Kidney tubule cell (primary cell): ENCODE results near the gene RNASEH2B.
A peak's percentile ranks its signal among the peaks of the same experiment; 100 is the strongest.

Source experiments
- DNase-seq: peaks from one replicate; pipeline ENCODE4 v3.0.0-alpha.2; 2018; ENCODE audit warnings: low spot score

The RNASEH2B gene

DNA sequence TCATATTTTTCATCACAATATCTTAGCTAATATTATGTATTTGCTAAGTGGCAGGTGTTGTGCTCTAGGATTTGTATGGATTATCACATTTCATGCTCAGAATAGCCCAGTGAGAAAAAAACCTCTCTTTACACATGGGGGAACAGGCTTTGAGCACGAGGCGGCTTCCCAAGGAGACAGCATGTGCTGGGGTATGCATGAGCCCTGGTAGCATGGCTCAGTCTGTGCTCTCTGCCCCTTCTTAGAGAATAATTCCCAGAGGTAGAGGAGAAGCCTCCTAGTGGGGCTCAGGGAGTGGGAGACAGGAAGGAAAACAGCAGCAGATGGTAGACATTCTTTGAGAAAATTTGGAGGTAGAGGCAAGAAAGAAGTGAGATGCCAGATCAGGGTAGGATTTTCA, 31.6 kb downstream of the RNASEH2B start:
- no peak for DNase-seq

GRCh38 chr13:50942630-50943311, 33.2 kb downstream of the RNASEH2B start:
- DNase-seq: no peak

- DNase-seq: no peak
Measured at GRCh38 chr13:50945669-50946068, 36.1 kb downstream of the RNASEH2B start.

GRCh38 chr13:50948601-50949000, 39.0 kb downstream of the RNASEH2B start:
- DNase-seq: no peak

GRCh38 chr13:50950849-50951248, 41.3 kb downstream of the RNASEH2B start:
- DNase-seq: no peak

GRCh38 chr13:50951366-50951765, 41.8 kb downstream of the RNASEH2B start:
- no peak for DNase-seq

GRCh38 chr13:50955241-50955640, 45.6 kb downstream of the RNASEH2B start:
- DNase-seq: no peak

DNA sequence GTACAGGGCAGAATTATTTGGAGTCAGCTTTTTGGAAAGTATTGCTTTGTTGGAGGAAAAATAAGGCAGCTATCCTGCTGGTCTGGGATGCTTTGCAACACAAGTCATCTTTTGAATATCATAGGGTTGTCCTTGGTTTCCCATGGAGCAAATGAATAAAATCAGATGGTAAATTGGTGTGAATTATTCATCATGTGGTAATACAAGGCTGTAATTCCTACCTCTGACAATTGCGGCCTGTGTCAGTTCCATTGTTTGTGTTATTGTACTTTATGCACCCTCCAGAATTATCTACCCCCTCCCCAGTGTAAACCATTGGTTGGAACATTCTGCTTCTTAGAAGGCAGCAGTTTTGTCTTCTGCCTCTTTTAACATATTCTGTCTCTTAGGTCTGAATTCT, 46.2 kb downstream of the RNASEH2B start:
- no peak for DNase-seq

DNA sequence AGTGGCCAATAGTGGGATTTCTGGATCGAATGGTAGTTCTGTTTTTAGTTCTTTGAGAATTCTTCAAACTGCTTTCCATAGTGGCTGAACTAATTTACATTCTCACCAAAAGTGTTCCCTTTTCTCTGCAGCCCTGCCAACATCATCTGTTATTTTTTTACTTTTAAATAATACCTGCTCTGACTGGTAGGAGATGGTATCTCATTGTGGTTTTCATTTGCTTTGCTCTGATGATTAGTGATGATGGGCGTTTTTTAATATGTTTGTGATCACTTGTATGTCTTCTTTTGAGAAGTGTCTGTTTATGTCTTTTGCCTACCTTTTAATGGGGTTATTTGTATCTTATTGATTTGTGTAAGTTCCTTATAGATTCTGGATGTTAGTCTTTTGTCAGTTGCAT, 48.0 kb downstream of the RNASEH2B start:
- DNase-seq: no peak

DNA sequence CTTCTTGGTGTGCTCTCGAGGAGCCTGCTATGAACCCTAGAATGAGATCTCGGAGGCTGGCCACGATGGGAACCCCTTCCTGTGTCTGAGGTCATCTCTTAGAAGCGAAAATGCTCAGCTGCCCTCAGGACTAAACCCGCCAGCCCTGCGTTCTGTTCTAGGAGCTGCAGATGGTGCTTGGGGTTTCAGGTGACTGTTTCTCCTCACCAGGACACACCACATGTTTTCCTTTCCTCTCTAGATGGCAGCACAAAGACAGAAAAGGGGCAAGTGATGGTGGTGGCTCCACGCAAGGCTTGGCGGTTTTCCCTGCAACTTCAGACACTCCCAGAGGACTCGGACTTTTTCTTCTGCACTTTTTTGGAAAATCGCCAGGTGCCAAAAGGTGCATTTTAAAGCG, 60.1 kb downstream of the RNASEH2B start:
- peak; percentile 12 for DNase-seq

DNA sequence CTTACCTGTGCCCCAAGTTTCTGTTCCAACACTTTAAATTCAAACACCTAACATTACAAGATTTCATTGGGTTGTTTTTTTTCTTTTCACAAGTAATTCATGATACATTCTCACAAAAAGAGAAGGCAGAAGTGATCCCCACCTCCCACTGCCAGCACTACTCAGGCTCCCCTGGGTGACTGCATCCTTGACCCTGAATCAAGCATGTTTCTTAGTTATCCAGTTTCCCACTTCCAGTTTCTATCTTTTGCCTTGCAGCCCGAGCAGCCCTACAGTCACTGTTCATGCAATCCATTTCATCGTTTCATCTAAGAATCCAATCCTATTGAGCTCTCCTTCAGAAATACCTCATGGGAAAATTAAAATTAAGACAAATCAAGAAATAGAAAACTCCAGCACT, 61.4 kb downstream of the RNASEH2B start:
- DNase-seq: no peak

GRCh38 chr13:50974268-50974667, 64.7 kb downstream of the RNASEH2B start:
- no peak for DNase-seq

DNA sequence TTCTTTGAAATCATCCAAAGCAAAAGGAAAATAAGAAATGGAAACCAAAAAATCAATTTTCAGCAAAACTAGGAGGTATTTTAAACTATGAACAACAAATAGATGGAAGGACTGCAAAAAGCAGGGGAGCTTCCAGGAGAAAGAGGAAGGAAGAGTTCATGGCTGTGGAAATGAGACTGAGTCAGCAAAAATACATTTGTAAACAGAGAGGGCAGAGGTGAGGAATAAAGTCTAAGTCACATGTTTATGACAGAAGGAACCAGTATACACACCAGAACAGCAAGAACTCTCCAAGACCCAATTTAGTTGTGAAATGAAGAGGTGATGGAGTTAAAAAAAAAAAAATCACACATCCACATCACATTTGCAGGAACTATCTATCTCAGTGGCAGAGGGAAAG, 69.6 kb downstream of the RNASEH2B start:
- DNase-seq: no peak

DNA sequence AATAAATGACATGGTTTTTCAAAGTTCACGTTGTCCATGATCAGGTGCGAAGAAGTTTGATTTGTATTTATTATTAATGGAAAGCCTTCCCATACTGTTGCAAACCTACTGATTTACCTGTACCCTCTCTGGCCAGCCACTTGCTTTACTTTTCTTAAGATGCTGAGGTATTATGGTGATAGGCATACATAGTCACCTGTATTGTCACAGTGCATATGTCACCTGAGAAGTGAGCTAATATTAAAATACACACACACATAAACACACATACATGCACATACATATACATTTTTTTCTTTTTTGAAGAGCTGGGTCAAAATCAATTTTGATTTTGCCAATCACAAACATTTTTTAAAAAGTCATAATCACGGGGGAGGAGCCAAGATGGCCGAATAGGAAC, 72.1 kb downstream of the RNASEH2B start:
- no peak for DNase-seq

- no peak for DNase-seq
Measured at GRCh38 chr13:50989476-50989875, 79.9 kb downstream of the RNASEH2B start.

DNA sequence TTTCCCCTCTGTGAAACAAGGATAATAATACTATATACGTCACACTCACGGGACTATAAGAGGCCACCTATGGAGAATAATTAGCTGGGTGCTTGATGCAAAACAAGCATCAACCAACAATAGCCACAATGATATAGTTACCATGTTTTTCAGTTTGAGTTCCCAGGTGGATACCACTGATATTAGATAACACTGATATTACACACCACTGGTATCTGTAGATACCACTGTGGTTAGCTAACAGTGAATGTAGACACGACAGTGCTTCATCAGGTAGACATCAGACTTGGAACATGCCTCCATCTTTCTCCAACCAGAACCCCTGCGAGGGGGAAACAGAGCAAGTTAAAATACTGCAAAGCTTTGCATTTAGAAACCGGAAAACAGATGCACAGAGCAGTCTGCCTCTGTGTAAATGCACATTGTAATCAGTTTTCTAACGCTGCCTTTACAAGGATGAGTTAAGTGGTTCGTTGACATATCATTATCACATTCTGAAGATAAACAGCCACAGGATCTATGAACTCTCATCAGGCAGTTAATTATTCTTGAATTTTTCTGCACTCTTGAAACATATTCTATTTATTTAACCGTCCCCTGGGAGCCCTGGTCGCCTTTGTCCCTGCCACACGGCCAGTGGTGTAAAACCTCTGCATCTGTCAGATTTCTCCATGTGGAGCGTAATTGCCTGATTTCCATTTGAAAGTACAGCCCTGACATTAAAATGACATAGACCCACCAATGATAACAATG, 80.7 kb downstream of the RNASEH2B start:
- no peak for DNase-seq

DNA sequence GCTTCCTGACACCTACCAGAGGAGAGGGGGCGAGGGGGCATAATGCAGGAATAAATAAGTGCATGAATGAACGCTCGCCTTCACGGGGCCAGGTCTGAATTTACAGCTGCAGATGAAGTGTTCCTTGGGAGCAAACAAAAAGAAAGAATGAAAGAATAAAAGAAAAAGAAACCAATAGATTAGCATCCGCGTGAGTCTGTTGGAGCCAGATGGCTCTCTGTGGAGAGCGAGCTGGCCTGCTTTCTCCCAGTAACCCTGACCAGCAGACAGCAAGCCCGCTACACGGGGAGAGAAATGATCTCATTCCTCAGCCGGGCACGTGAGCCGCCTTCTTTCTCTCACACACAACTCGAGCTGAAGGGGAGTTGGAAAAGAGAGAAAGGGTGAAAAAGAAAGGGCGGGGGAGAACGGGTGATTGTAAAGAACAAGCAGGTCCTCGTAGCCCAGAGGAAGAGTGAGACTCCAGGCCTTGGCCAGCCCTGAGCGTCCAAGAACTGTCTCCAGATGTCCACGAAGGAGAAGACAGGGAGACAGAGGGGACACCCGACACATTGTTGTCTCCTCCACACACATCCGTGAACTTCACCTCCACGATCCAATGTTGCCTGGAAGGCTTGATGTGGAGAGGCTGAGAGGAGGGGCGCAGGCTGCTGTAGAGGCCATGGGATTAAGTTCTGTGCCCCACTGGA, 81.4 kb downstream of the RNASEH2B start:
- peak; percentile 4 for DNase-seq

GRCh38 chr13:50991579-50992521, 82.3 kb downstream of the RNASEH2B start:
- DNase-seq: no peak

DNA sequence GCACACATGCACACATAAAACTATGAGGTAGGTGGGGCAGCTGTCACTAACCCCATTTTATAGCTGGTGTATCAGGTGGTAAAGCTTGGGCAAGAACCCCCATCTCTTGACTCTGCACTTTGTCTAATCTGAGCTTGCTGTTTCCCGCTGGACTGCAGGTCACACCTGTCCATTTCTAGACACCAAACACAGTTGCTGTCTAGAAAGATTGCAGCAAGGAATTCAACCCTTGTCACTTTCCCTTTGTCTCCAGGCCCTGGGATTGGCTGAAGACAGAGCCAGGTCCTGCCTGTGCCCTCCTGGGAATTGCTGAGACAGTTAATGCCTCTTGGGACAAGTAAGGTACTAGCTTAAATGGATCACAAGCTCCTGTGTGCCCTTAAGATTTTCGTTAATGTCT, 83.8 kb downstream of the RNASEH2B start:
- DNase-seq: no peak

DNA sequence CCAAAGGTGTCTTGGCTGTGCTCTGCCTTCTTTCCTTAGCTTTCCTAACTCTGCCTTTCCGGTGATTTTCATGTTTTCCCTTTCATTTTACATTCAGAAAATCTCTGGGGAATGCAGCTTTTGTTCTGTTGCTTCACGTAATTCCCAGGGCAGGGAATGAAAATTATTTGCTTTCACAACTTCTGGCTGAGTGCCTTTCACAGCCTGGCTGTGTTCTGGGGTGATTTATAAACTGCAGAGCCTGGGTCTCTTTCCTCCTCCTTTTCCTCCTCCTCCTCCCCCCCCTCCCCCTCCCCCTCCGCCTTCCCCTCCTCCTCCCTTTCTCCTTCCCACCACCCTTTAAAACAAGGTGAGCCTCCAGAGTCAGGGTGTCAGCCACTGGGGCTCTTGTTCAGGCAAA, 84.3 kb downstream of the RNASEH2B start:
- no peak for DNase-seq

- no peak for DNase-seq
Measured at GRCh38 chr13:50994651-50995050, 85.1 kb downstream of the RNASEH2B start.

- no peak for DNase-seq
Measured at GRCh38 chr13:50995854-50996253, 86.3 kb downstream of the RNASEH2B start.
